ENCODE data around the gene IFT88.

The IFT88 gene

GRCh38 chr13:20654156-20654555, 87.2 kb downstream of the IFT88 start:
- Histone ChIP-seq H3K9me3 (replicated peaks; ENCODE audit: insufficient read depth, low read length) (no peaks in the 10 kb centered on the region), H3K9me2 (replicated peaks; ENCODE audit: insufficient read depth, low read length) (no peaks in the 10 kb centered on the region), H3K79me2 (ENCODE audit: low read length) (no peaks in the 10 kb centered on the region), H3K4me3 (ENCODE audit: low read length) (no peak overlapping the region), H3K27me3 (replicated peaks; ENCODE audit: insufficient read depth, low read length) (no peaks in the 10 kb centered on the region), H3K36me3 (replicated peaks; ENCODE audit: insufficient read depth, low read length) (no peaks in the 10 kb centered on the region), H3K4me1 (ENCODE audit: low read length) (no peaks in the 10 kb centered on the region), H3K27ac (ENCODE audit: low read length) (no peak overlapping the region), H3F3A (ENCODE audit: insufficient read depth, low read length) (no peaks in the 10 kb centered on the region), H4K20me1 (ENCODE audit: insufficient read depth, low read length) (no peaks in the 10 kb centered on the region), H3K9ac (ENCODE audit: low read length) (no peak overlapping the region), H2AFZ (ENCODE audit: low read length) (no peak overlapping the region), H3K4me2 (ENCODE audit: low read depth, low read length) (no peak overlapping the region)
- TF ChIP-seq CTCF (IDR thresholded peaks at IDR 0.05; ENCODE audit: low read length), result no peak
- TF ChIP-seq EZH2phosphoT487 (IDR thresholded peaks at IDR 0.05; ENCODE audit: low read length), result no peak
- no peak for TF ChIP-seq EZH2 (optimal IDR thresholded peaks at IDR 0.05; ENCODE audit: low read depth, low read length)
- DNase-seq, result no peak

- Histone ChIP-seq H3K36me3 (replicated peaks; ENCODE audit: insufficient read depth, low read length) (no peaks in the 10 kb centered on the region), H3K9me2 (replicated peaks; ENCODE audit: insufficient read depth, low read length) (no peaks in the 10 kb centered on the region), H3K4me1 (ENCODE audit: low read length) (no peaks in the 10 kb centered on the region), H4K20me1 (ENCODE audit: insufficient read depth, low read length) (no peaks in the 10 kb centered on the region), H3K9me3 (replicated peaks; ENCODE audit: insufficient read depth, low read length) (no peaks in the 10 kb centered on the region), H3K4me3 (ENCODE audit: low read length) (no peak overlapping the region), H3F3A (ENCODE audit: insufficient read depth, low read length) (no peaks in the 10 kb centered on the region), H3K27ac (ENCODE audit: low read length) (no peak overlapping the region), H2AFZ (ENCODE audit: low read length) (no peak overlapping the region), H3K9ac (ENCODE audit: low read length) (no peak overlapping the region), H3K27me3 (replicated peaks; ENCODE audit: insufficient read depth, low read length) (no peaks in the 10 kb centered on the region), H3K79me2 (ENCODE audit: low read length) (no peaks in the 10 kb centered on the region), H3K4me2 (ENCODE audit: low read depth, low read length) (no peak overlapping the region)
- no peak for TF ChIP-seq EZH2phosphoT487 (IDR thresholded peaks at IDR 0.05; ENCODE audit: low read length)
- TF ChIP-seq EZH2 (optimal IDR thresholded peaks at IDR 0.05; ENCODE audit: low read depth, low read length), result no peak
- TF ChIP-seq CTCF (IDR thresholded peaks at IDR 0.05; ENCODE audit: low read length), result no peak
- DNase-seq, result no peak
These were observed 91.6 kb downstream of the IFT88 start for GRCh38 chr13:20658451-20659040.

GRCh38 chr13:20664351-20664750, 97.4 kb downstream of the IFT88 start:
- H3K4me3 ChIP-seq (ENCODE audit: low read length), result no peak overlapping the region
- no peak overlapping the region for H3K9ac ChIP-seq (ENCODE audit: low read length)
- H3F3A ChIP-seq (ENCODE audit: insufficient read depth, low read length), result no peaks in the 10 kb centered on the region
- H2AFZ ChIP-seq (ENCODE audit: low read length), result no peak overlapping the region
- TF ChIP-seq EZH2 (optimal IDR thresholded peaks at IDR 0.05; ENCODE audit: low read depth, low read length), result no peak
- no peak for TF ChIP-seq CTCF (IDR thresholded peaks at IDR 0.05; ENCODE audit: low read length)
- no peak for TF ChIP-seq EZH2phosphoT487 (IDR thresholded peaks at IDR 0.05; ENCODE audit: low read length)
- no peak overlapping the region for H3K4me2 ChIP-seq (ENCODE audit: low read depth, low read length)
- H3K27ac ChIP-seq (ENCODE audit: low read length), result no peak overlapping the region
- H3K9me3 ChIP-seq (replicated peaks; ENCODE audit: insufficient read depth, low read length), result no peaks in the 10 kb centered on the region
- peaks cover 15% of the 10 kb centered on the region for H3K4me1 ChIP-seq (ENCODE audit: low read length)
- H4K20me1 ChIP-seq (ENCODE audit: insufficient read depth, low read length), result no peaks in the 10 kb centered on the region
- no peak for DNase-seq
- H3K27me3 ChIP-seq (replicated peaks; ENCODE audit: insufficient read depth, low read length), result no peaks in the 10 kb centered on the region
- H3K9me2 ChIP-seq (replicated peaks; ENCODE audit: insufficient read depth, low read length), result no peaks in the 10 kb centered on the region
- no peaks in the 10 kb centered on the region for H3K36me3 ChIP-seq (replicated peaks; ENCODE audit: insufficient read depth, low read length)
- no peaks in the 10 kb centered on the region for H3K79me2 ChIP-seq (ENCODE audit: low read length)

Measured in MM.1S (cell line).